Bone marrow (tissue), 2 donors: ENCODE results near the gene C19orf33.
"Not testable (repeated sequence)": the region's sequence is repeated elsewhere in the genome, so short reads cannot be mapped to it uniquely, and the experiment has no call there.

ENCODE experiments used
- DNase-seq, 2 donors: peaks; one replicate each; lab custom pipeline; 2025; lab: John Stamatoyannopoulos, UW

The C19orf33 gene

GRCh38 chr19:38339011-38339410 lies 35.0 kb downstream of the C19orf33 start:
- not testable (repeated sequence) for DNase-seq

- DNase-seq, result no peak
Observed at GRCh38 chr19:38340927-38341326, 36.9 kb downstream of the C19orf33 start.

GRCh38 chr19:38346837-38347236 lies 42.8 kb downstream of the C19orf33 start:
- no peak for DNase-seq

GRCh38 chr19:38350883-38351282 lies 46.8 kb downstream of the C19orf33 start:
- no peak for DNase-seq

- DNase-seq, result no peak
Observed at GRCh38 chr19:38351865-38352395, 47.9 kb downstream of the C19orf33 start.

GRCh38 chr19:38352611-38353010 lies 48.6 kb downstream of the C19orf33 start:
- no peak for DNase-seq
